Testis (tissue), 2 donors: ENCODE measurements around the gene RPS21.

Experiments used
- POLR2A ChIP-seq: fragments of 450-650 bp; IDR thresholded peaks from one replicate; pipeline ENCODE4 v1.6.1; 2017; ENCODE audit warnings: antibody characterized with exemption, mild to moderate bottlenecking, moderate library complexity
- TF ChIP-seq, protein P1 (sequence below), 3 experiments: fragments of 450-650 bp in 2 of 3; fragments of 200-600 bp in 1 of 3; sonication (generic) in 1 of 3; IDR thresholded peaks; one replicate each; pipeline ENCODE4 v1.5.1; 2016 to 2019; ENCODE audit warnings: antibody characterized with exemption in 3 of 3, mild to moderate bottlenecking in 2 of 3, moderate library complexity in 1 of 3

DNA sequence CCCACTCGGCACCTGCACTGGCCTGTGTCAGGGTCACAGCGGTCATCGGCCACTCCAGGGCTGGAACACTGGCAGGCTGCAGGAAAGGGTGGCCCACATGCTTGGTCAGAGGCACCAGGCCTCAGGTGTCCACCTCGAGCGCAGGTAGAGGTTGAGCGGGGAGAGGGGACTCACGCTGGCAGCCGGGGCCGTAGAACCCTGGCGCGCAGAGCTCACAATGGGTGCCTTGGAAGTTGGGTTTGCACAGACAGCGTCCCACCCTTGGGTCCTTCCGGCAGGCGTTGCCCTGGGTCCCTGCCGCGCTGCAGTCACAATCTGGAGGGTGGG lies 48.6 kb upstream of the RPS21 start:
- TF ChIP-seq POLR2A = no peak
- TF ChIP-seq, protein P1, sequence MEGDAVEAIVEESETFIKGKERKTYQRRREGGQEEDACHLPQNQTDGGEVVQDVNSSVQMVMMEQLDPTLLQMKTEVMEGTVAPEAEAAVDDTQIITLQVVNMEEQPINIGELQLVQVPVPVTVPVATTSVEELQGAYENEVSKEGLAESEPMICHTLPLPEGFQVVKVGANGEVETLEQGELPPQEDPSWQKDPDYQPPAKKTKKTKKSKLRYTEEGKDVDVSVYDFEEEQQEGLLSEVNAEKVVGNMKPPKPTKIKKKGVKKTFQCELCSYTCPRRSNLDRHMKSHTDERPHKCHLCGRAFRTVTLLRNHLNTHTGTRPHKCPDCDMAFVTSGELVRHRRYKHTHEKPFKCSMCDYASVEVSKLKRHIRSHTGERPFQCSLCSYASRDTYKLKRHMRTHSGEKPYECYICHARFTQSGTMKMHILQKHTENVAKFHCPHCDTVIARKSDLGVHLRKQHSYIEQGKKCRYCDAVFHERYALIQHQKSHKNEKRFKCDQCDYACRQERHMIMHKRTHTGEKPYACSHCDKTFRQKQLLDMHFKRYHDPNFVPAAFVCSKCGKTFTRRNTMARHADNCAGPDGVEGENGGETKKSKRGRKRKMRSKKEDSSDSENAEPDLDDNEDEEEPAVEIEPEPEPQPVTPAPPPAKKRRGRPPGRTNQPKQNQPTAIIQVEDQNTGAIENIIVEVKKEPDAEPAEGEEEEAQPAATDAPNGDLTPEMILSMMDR (IDR thresholded peaks at IDR 0.05) = no peak
